Stomach smooth muscle (tissue), 2 donors: ENCODE results near the gene PLCB1.

ENCODE experiments used
- H3K27ac ChIP-seq: one replicate; pipeline ENCODE4 v1.7.0; 2013; ENCODE audit warnings: mild to moderate bottlenecking, low read length, inconsistent platforms
- H3K27me3 ChIP-seq, 2 donors: one replicate each; pipeline ENCODE4 v1.7.0; 2013; ENCODE audit warnings: low read length in 2 of 2; ENCODE audit not compliant: insufficient read depth in 2 of 2, control insufficient read depth in 1 of 2
- H3K36me3 ChIP-seq, 2 donors: one replicate each; pipeline ENCODE4 v1.7.0; 2013; ENCODE audit warnings: low read length in 2 of 2; ENCODE audit not compliant: control insufficient read depth in 2 of 2, insufficient read depth in 2 of 2
- H3K4me1 ChIP-seq: one replicate; pipeline ENCODE4 v1.7.0; 2013; ENCODE audit warnings: low read length; ENCODE audit not compliant: control insufficient read depth, insufficient read depth
- H3K4me3 ChIP-seq, 2 donors: one replicate each; pipeline ENCODE4 v1.7.0; 2013; ENCODE audit warnings: low read length in 2 of 2
- H3K9ac ChIP-seq, 2 donors: one replicate each; pipeline ENCODE4 v1.7.0; 2013; ENCODE audit warnings: low read length in 2 of 2, mild to moderate bottlenecking in 1 of 2
- H3K9me3 ChIP-seq, 2 donors: one replicate each; pipeline ENCODE4 v1.7.0; 2013; ENCODE audit warnings: low read length in 2 of 2; ENCODE audit not compliant: control insufficient read depth in 2 of 2
- donor health status: healthy.
- donor health status: Pancreatic carcinoma.

Gene PLCB1

DNA sequence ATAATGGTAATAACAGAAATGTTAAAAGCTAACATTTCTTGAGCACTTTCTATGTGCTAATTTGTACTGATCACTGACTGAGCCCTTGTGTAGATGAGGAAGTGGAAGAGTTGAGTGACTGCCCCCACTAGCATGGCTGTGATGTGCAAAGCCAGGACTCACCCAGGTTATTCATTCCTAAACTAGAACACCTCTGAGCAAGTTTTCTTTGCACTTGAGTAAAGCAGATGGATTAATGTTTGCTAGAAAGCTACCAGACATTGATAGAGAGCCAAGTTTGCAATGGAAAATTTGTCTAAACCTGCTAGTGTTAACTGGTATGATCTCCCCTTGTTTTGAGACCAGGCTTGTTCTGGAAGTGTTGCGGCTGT is 469.5 kb downstream of the PLCB1 start:
- H3K27ac ChIP-seq = no peak overlapping the region
- no peaks in the 10 kb centered on the region for H3K36me3 ChIP-seq
- no peak overlapping the region for H3K4me3 ChIP-seq

DNA sequence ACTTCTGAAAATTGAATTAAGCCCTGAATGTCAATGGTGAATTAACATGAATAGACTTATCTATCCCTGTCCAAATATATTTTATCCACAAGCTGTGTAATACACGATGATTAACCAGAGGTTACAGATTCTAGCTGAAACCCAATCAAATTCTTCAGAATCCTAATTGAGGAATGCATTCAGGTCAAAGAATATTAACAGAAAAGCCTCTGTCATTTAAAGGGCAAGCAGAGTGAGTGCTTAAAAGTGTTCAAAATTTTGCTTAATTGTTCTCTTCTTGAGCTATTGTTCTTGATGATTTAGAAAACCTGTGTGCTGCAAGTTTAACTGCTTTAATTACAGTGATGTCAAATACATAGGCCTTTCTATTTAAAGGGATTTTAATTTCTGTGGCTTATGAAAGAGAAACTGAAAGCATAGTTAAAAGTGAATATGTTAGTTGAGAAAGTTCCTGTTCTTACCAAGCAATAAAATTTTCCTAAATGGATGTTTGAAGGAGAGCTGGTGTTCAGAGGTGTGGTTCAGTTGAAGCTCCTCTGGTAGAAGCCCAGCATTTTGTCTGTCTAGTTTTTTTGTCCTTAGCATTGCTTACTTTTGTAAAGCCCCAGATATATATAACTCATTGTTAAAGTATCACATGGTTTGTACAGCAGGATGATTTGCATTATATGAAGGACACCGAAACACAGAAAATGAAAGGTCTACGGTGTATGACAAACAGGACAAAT is 470.5 kb downstream of the PLCB1 start:
- peak overlapping the region in 1 of 2 donors; percentile 42 for H3K9ac ChIP-seq
- no peaks in the 10 kb centered on the region for H3K9me3 ChIP-seq
- H3K27ac ChIP-seq = no peak overlapping the region
- H3K36me3 ChIP-seq = no peaks in the 10 kb centered on the region
- no peaks in the 10 kb centered on the region for H3K4me1 ChIP-seq
- no peaks in the 10 kb centered on the region for H3K27me3 ChIP-seq
- H3K4me3 ChIP-seq = peak overlapping the region in 1 of 2 donors; percentile 29

More for the DNA sequence above, 469.5 kb downstream of the PLCB1 start:
- Histone ChIP-seq H3K4me1 (no peaks in the 10 kb centered on the region), H3K9ac (no peak overlapping the region), H3K27me3 (no peaks in the 10 kb centered on the region), H3K9me3 (no peaks in the 10 kb centered on the region)

DNA sequence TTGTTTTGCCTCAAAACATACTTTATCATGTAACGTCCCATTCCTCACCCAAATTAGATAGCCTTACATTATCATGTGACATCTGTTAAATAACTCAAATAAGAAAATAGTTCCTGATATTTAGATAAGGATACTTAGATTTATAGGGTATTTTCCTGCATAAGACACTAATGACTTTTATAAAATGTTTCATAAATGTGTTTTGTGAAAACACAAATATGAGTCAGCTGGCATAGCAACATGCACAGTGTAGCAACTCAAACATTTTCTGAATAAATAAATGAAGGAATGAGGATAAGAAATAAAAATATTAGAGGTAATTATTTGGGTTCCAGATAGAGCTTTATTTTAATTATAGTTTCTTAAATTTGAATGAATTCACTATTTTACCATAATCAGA is 476.4 kb downstream of the PLCB1 start:
- Histone ChIP-seq H3K9me3 (no peaks in the 10 kb centered on the region), H3K36me3 (no peaks in the 10 kb centered on the region), H3K4me3 (no peak overlapping the region), H3K4me1 (no peaks in the 10 kb centered on the region), H3K27me3 (no peaks in the 10 kb centered on the region), H3K9ac (no peak overlapping the region), H3K27ac (no peak overlapping the region)

DNA sequence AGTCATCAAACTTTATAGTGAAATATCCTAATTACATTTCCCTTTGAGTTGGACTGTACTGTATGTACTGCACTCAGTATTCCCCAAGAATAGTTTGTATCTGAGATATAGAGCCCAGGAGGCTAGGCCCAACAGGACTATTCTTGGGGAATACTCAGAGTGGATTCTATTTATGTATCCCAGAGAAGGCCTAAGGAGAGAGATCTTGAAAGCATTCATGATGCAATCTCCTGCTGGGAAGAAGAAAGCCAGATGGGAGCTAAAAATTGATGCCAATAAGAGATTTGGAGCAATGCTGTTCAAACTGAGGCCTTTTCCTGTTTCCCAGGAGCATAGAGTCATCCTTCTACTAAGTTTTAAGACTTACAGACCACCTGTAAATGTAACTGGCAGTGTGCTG is 484.7 kb downstream of the PLCB1 start:
- H3K9me3 ChIP-seq = no peaks in the 10 kb centered on the region
- no peak overlapping the region for H3K4me3 ChIP-seq
- H3K4me1 ChIP-seq = no peaks in the 10 kb centered on the region
- H3K27me3 ChIP-seq = no peaks in the 10 kb centered on the region
- H3K9ac ChIP-seq = no peak overlapping the region
- no peaks in the 10 kb centered on the region for H3K36me3 ChIP-seq
- no peak overlapping the region for H3K27ac ChIP-seq

DNA sequence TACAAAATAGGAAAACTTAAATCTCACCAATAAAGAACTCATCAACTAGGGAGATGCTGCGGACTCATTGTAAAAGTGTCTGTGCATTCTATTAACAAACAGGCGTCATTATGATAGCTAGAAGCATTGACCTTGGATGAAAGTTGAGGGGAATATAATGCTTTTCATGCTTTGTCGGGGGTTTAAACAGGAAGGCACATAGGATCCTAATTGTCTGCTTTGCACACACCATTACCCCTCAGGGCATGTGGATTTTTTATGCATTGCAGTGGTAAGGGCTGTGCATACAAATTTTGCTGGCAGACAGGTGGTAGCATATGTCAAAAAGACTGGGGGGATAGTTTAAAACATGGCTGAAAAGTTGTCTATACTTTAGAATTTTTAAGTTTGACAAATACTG is 488.9 kb downstream of the PLCB1 start:
- H3K9ac ChIP-seq = no peak overlapping the region
- no peaks in the 10 kb centered on the region for H3K4me1 ChIP-seq
- no peaks in the 10 kb centered on the region for H3K9me3 ChIP-seq
- no peaks in the 10 kb centered on the region for H3K27me3 ChIP-seq
- H3K36me3 ChIP-seq = no peaks in the 10 kb centered on the region
- no peak overlapping the region for H3K27ac ChIP-seq
- no peak overlapping the region for H3K4me3 ChIP-seq

DNA sequence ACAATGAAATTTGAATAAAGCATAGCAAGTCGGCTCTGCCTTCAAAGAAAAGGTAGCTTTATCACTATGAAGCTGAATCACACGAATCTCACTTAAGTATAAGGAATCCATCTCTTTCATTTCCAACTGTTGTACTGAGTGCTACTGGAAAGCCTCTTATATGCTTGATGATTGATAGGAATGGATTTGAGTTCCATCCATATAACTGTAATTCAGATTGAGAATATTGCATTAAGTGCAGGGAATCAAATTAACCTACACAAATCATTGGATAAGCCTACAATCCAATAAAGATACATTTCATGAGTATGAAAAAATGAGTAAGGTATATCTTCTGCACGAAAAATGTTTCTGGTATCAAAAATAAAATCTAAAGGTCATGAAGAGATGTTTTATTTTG is 492.0 kb downstream of the PLCB1 start:
- H3K27ac ChIP-seq = no peak overlapping the region
- no peak overlapping the region for H3K4me3 ChIP-seq
- no peaks in the 10 kb centered on the region for H3K4me1 ChIP-seq
- no peaks in the 10 kb centered on the region for H3K9me3 ChIP-seq
- H3K36me3 ChIP-seq = no peaks in the 10 kb centered on the region
- H3K9ac ChIP-seq = no peak overlapping the region
- no peaks in the 10 kb centered on the region for H3K27me3 ChIP-seq

DNA sequence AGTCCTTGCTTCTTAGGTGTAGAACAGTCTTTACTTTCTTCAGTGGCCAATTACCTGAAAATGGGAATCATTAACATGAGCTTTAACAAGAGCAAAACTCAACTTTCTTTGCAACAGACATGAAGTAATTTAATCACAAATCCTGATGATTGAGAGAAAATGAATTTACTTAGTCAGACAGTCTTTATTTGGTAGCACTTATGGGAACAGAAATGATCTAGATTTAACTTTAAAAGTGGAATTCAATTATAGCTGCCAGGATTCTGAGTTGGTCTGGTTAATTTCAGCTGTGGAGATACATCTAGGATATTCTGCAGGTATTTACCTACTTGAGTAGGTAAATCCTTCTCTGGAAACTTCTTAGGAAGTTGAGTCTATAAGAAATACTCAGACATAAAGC is 492.6 kb downstream of the PLCB1 start:
- Histone ChIP-seq H3K4me3 (no peak overlapping the region), H3K9me3 (no peaks in the 10 kb centered on the region), H3K4me1 (no peaks in the 10 kb centered on the region), H3K27me3 (no peaks in the 10 kb centered on the region), H3K36me3 (no peaks in the 10 kb centered on the region), H3K9ac (no peak overlapping the region), H3K27ac (no peak overlapping the region)

DNA sequence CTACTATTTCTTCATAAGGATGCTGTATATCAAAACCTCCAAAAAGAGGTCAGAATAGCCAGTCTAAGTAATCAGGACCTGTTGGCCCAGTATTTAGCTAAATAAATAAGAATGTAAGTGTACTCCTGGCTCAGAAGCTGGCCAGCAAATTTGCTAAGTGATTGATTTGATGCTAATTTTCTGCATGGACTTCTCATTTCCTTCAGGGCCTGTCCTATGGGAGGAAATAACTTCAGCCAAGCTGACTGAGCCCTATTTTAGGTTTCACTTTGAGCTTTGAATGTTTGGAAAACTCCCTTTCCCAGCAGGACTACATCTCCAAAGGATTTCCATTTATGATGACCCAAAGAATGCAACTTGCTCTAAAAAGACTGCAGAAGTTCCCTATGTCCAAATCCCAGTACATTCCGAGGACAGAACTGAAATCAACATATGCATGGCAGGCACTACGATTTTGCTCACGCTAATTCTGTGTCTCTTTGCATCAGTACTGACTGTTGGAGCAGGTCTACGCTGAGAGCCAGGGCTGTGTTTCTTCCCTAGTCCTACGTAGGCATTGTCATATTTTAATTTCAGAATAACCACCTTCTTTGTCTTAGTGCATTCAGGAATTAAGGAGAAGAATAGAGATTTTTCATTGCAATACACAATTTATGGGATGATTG is 495.4 kb downstream of the PLCB1 start:
- H3K4me1 ChIP-seq = no peaks in the 10 kb centered on the region
- H3K4me3 ChIP-seq = peak overlapping the region in 1 of 2 donors; percentile 60
- no peaks in the 10 kb centered on the region for H3K36me3 ChIP-seq
- H3K27me3 ChIP-seq = no peaks in the 10 kb centered on the region
- H3K27ac ChIP-seq = no peak overlapping the region
- H3K9me3 ChIP-seq = no peaks in the 10 kb centered on the region
- H3K9ac ChIP-seq = no peak overlapping the region

DNA sequence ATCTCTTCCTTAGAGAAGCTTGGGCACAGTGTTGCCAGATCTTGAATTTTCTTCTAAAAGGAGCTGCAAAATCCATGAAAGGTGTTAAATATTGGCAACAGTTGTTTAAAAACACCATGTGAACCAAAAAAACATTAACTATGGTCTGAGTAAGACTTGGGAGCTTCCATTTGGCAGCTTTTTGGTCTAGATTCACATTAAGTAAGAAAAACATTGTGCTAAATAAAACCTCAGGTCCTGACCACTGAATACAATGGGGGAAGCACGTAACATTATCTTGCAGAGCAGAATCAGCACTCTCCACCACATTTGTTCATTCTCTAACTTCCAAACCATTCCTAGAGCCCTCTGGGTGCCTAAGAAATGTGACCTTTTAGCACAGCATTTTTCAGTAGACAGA is 499.2 kb downstream of the PLCB1 start:
- Histone ChIP-seq H3K4me1 (no peaks in the 10 kb centered on the region), H3K27ac (no peak overlapping the region), H3K9ac (no peak overlapping the region), H3K36me3 (no peaks in the 10 kb centered on the region), H3K9me3 (no peaks in the 10 kb centered on the region), H3K27me3 (no peaks in the 10 kb centered on the region), H3K4me3 (no peak overlapping the region)

DNA sequence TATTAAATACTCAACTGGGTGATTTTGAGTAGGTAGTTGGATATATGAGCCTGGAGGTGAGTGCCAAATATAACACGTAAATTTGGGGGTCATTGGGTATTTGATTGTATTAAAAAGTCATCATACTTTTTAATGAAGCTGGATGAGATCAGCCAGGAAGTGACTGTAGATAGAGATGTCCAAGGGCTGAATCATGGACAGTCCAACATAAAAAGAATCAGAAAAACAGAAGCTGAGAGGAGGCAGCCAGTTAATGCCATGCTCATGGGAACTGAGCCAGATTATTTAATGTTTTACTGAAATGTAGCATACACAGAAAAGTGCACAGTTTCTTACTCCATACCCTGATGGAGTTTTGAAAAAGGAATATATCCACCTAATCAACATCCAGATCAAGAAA is 501.3 kb downstream of the PLCB1 start:
- Histone ChIP-seq H3K9ac (no peak overlapping the region), H3K36me3 (no peaks in the 10 kb centered on the region), H3K4me3 (no peak overlapping the region), H3K27me3 (no peaks in the 10 kb centered on the region), H3K9me3 (no peaks in the 10 kb centered on the region), H3K4me1 (no peaks in the 10 kb centered on the region), H3K27ac (no peak overlapping the region)

DNA sequence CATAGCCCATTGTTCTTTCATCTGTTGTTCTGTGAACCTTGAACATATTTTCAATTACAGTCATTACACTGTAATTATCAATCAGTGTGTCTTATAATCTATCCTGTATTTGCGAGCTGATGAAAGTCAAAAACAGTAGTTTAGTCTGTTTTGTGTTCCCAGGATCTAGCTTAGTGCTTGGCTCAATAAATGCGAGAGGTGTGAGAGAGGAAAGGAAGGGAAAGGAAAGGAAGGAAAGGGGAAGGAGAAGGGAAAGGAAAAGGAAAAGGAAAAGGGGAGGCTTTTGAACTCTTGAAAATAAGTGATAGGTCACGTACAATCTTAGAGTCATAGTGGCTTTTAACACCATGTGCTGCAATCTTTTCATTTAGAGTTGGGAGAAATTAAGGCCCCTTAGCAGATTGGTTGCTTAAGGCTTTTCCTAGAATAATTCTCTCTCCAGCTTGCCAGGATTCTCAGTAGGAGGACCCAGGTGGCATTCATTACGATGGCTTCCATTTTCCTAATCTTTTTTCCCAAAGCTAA is 503.0 kb downstream of the PLCB1 start:
- Histone ChIP-seq H3K4me3 (no peak overlapping the region), H3K36me3 (no peaks in the 10 kb centered on the region), H3K9me3 (no peaks in the 10 kb centered on the region), H3K9ac (no peak overlapping the region), H3K27ac (no peak overlapping the region), H3K4me1 (no peaks in the 10 kb centered on the region), H3K27me3 (no peaks in the 10 kb centered on the region)
